GM21825 (cell line): ENCODE measurements around the gene DDC.
"Not testable (repeated sequence)": the region's sequence is repeated elsewhere in the genome, so short reads cannot be mapped to it uniquely, and the experiment has no call there.

Experiments used
- ATAC-seq: cut with Tn5 transposase; IDR thresholded peaks from one replicate; pipeline ENCODE4 v1.9.1; 2021; ENCODE audit warnings: mild to moderate bottlenecking, moderate library complexity; ENCODE audit not compliant: unreplicated experiment

The DDC gene

DNA sequence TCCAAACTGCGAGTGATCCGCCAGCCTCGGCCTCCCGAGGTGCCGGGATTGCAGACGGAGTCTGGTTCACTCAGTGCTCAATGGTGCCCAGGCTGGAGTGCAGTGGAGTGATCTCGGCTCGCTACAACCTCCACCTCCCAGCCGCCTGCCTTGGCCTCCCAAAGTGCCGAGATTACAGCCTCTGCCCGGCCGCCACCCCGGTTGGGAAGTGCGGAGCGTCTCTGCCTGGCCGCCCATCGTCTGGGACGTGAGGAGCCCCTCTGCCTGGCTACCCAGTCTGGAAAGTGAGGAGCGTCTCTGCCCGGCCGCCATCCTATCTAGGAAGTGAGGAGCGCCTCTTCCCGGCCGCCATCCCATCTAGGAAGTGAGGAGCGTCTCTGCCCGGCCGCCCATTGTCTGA, 106.0 kb downstream of the DDC start:
- ATAC-seq: not testable (repeated sequence)

DNA sequence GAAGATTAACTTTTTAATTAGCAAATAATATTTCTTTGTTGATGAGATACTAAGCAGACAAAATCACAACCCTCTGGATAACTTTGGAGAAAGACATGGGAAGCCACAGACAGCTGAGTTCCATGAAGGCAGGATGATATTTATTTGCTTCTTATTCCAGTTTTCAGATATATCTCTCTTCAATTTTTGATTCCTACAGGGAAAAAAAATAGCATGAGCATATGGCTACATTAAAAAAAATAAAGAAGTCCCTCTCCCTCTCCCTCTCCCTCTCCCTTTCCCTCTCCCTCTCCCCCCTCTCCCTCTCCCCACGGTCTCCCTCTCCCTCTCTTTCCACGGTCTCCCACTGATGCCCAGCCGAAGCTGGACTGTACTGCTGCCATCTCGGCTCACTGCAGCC, 106.6 kb downstream of the DDC start:
- ATAC-seq: not testable (repeated sequence)

DNA sequence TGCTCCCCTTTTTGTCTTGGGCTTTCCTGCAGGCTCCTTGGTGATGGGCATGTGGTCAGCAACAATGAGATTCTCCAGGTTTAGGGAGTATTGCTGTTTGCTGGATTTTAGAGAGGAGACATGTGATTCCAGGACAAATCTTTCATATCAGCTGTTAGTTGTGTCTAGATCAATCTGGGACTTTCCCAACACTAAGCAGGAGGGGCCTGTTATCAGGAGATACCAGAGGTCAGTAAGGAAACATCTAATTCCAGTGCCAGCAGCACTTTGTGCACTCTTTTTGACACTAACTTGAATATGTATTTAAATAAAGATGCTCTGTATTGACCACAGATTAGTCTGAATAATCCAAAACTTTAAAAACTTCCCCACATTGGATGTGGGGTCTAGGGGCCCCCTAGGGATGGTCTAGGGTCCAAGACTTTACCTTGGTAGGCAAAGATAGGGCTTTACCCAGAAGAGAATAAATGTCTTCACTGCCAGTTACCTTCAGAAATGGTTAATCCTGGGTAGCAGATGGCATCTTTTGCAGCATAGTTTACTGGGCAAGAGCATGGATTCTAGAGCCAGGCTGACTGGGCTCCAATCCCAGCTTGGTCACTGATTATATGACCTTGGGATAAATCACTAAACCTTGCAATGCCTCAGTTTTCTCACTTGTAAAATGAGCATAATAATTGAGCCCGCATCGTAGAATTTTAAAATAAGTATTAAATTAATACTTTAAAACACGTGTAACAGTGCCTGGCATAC, 108.7 kb downstream of the DDC start:
- ATAC-seq: no peak

DNA sequence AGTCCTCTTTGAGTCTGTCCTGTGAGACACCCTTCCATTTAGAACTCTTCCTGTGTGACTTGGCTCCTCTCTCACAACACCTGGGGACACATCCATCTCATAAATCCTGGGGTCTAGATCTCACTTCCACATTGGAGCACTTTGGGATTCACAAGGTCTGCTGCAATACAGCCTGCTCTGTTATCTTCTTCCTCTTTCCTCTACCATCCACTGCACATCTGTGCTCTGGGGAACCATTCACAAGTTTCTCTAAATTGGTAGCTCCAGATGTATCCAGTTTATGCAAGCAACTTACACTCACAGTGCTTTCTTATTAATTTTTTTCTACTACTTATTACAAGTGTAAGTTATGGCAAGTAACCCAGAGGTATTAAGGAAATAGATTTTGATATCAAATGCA, 109.5 kb downstream of the DDC start:
- ATAC-seq: no peak

DNA sequence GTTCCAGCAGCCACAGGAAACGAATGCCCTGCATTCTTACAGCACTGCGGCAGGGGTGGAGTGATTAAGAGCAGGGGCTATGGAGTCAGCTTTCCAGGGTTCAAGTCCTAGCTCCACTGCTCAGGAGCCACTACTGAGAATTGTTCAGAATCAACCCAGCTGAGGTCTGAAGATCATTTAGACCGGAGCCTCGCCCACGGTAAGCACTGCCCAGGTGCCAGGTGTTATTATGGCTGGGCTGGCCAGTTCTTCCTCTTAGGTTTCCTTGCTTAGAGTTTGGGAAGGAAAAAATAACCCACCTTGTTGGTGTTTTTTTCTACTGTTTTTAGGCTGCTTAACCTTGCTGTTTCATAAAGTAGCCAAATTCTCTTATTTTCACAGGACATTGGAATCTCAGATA, 110.2 kb downstream of the DDC start:
- ATAC-seq: no peak

DNA sequence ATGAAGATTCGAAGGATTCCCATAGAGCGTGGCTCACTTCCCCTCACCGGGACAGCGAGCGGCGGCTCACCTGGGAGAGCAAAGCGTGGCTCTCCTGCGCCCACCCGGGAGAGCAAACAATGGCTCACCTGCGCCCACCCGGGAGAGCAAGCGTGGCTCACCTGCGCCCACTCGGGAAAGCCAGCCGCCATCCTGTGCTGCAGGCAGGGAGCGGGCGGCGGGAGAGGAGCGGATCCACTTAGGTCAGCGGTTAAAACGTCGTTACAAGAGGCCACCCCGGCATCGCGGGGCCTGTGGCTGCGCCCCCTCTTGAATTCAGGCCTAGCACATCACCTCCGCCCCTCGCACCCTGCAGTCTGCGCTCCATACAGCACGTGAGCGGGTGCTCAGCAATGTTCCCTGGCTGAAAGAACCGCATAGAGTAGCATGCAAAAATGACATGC, 114.6 kb downstream of the DDC start:
- peak; percentile 11 for ATAC-seq

DNA sequence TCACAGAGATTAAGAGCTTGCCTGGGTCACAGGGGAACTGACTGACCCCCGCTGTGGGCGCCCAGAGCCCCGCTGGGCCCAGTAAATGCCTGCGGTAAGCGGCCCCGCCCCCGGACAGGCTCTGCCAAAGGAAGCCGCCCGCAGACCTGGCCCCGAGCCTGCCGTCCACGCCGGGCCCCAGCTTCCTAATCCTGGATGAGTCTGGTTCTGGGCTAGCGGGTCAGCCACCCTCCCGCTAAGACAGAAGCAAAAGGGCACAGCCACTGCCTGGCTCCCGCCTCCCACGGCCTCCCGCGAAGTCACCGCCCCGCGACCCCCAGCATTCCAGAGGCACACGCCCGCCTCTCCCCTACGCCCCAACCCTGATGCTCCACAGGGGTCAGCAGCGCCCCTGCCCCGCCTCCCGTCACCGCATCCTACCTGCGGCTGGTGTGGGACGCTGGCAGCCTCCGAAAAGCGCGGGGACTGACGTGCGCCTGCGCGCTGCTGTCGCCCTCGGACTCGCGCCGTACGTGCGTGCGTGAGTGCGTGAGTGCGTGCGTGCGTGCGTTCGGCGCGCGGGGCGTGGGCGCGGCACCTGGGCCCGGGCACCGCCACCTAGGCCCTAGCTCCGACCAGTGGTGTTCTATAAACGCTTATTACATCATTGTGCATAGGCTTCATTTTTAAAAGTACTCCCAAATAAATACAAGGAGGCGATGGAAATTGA, 115.2 kb downstream of the DDC start, which contains the start of gene FIGNL1:
Gene FIGNL1 (minus strand): TSS at position 470 of the 709 bp plus-strand sequence. CDS start 3,063 bp downstream, outside the sequence.
- ATAC-seq: peak; percentile 85

DNA sequence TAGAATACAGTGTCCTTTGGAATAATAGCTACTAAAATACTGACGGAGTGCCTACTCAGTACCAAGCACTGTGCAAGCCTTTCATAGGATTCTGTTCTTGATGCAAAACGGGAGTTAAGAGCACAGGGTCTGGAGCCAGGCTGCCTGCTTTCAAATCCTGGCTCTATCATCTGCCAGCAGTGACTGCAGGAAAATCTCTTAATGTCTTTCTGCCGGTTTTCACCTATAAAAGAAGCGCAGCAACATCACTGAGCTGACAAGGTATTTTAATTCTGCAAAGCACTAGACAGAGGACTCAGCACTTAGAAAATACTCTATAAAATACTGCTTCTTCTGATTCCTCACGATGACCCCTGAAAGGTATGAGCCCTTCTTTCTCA, 115.7 kb downstream of the DDC start:
- no peak for ATAC-seq

DNA sequence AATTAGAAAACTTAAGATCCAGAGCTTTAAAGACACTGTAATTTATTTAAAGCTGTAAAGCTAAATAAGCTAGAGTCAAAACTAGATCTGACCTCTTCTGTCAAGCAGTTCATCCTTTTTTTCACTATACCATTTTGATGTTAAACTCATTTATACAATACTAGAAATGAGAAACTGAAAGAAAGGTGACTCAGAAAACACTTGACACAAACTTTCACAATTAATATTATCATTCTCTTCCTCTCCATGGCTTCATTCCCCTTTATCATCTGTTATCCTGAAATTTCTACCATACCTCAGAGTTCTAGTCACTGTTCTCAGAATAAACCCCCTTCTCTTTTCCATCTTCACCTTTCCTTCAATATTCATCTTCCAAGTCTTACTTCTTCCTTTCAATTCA, 116.4 kb downstream of the DDC start:
- no peak for ATAC-seq

DNA sequence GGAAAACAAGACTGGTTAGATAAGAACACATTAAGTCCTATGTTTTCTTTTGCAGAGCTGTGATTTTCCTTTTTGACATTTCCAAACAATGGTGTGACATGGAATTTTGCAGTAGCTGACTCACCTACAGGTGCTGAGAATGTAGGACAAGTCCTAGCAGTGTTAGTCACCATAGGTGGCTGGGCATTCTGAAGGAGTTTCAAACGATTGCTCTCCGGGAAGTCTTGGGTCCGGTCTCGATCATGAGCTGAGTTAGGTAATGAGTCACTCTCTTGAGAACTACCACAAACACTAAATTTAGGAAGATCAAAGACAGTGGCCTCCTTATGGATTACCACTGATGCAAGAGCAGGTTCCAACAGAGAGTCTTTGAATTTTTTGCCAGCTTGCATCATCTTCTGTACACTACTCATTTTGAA, 118.7 kb downstream of the DDC start:
- peak; percentile 35 for ATAC-seq

DNA sequence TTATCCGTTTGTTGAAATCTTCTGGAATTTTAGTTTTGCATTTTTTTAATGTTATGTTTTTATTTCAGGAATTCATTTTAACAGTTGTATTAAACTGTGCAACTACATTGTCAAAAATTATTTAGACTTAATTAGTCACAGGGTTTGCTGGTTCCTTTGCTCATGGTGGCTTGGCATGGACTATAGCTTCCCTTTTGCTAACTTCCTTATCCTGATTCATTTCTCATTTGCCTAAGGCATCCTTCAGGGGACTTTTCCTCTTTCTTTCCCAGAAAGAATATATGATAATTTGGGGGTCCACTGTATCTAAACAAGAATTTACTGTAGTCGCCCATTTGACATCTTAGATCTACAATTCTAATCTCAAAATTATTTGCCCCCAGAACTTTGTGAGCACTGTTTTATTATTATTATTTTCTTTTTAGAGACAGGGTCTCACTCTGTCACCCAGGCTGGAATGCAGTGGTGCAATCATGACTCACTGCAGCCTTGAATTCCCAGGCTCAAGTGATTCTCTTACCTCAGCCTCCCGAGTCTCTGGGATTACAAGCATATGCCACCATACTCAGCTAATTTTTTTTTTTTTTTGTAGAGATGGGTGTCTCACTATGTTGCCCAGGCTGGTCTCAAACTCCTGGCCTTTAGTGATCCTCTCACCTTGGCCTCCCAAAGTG, 128.9 kb downstream of the DDC start:
- ATAC-seq: no peak

DNA sequence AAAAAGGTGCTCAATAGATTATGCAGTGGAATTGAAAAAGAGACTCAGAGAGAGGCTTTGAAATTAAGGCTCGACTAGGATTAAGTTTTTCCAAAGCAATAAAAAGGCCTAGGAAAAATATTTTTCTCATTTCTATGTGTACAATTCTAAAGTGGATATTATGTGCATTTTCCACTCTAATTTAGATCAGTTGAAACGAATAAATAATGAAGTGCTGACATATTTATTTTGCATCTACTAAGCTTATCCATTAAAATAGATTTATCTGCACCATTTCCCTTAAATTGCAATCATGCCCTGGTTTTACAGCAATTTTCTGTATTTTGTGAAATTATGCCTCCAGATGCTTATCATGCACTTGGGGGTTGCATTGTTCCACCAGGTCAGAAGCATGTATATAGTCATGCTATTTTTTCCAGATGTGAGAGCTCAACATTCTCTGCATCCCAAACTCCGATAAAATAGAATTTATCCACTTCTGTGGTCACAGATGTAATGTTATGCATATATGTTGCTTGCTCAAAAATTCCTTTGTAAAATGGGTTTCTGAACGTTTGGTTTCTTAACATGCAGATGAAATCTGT, 133.4 kb downstream of the DDC start:
- ATAC-seq: no peak

DNA sequence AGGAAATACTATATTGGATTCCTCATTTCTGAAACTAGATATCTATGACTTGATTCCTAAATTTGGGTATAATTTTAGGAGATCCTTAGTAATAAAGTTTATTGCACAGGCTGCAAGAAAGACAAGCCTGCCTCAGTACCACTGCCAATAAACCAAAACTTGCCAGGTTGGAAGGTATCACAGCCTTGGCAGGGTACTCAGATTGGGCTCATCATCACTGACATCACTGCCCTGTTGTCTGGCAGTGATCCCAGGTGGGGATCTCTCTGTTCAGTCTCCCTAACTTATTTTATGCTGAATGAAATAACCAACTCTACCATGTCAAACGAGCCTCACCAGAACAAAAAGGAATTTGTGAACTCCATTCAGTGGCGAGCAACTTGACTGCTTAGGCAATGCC, 133.9 kb downstream of the DDC start:
- ATAC-seq: no peak

DNA sequence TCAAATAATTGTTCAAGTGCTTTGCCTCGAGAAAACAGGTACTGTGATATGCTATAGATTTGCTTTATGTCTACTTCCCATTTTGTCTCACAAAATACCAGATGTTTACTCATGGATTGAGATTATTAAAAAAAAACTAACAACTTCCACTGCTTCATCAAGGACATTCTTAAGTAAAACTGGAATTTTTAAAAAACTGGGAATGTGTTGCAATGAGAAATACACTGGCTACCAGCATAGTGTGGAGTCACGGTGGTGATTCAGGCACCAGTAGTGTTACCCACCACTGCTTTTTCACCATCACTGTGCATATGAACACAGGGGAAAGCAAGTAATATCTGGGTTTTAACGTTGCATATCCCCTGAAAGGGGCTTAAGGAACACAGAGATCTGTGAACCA, 136.3 kb downstream of the DDC start:
- ATAC-seq: no peak

DNA sequence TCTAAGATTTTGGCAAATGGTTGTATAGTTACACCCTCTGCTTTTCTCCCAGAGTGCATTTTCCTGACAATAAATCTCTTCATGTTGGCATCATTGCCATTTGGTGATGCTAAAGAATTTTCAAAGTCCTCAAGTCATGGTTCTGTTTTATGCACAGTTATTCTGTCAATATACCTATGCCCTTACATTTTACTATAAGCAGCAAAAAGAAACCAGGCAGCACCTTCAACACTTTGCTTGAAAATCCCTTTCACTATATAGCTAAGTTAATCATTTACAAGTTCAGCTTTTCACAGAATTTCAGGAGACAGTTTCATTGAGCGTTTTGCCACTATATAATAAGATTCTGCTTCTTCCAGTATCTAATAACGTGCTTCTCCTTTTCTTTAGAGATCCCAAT, 137.7 kb downstream of the DDC start:
- no peak for ATAC-seq

DNA sequence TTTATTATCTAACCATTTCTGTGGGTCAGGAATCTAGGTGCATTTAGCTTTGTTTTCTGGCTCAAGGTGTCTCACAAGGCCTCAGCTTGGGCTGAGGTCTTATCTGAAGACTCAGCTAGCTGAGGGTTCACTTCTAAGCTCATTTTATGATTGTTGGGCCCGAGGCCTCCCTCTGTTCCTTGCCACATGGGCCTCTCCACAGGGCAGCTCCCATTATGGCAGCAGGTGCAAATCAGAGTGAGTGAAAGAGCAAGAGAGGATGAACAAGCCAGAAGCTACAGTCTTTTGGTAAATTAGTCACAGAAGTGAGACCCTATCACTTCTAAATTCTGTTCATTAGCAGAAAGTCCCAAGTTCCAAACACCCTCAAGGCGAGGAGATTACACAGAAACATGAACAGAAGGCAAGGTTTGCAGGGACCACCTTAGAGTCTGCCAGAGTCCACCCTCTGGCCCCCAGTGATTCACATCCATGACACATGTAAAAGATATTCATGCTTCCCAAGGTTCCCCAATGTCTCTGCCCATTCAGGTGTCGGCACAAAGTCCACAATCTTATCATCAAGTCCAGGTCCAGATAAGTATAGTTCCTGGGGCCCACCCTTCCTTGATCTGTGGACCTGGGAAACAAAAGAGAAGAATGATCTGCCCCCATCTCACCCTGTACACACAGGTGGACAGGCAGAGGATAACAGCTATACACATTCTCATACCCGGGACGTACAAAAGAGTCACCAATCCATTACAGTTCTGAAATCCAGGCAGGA, 138.7 kb downstream of the DDC start:
- ATAC-seq: no peak

DNA sequence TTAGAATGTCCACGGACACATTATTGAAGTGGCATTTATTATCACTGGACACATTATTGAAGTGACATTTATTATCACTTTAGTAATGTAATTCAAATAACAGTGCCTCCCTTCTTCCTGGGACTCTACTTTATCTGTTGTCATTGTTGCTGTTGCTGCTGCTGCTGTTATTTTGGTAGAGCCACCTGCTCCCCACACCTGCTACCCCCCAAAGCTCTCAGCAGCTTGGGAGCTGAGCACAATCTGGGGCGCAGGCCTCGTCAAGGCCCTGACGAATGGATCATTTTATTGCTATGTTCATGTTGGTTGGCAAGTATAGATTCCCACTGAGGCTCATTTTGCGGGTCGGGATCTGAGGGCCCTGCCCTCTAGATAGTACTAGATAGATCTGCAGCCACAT, 139.9 kb downstream of the DDC start:
- ATAC-seq: no peak

DNA sequence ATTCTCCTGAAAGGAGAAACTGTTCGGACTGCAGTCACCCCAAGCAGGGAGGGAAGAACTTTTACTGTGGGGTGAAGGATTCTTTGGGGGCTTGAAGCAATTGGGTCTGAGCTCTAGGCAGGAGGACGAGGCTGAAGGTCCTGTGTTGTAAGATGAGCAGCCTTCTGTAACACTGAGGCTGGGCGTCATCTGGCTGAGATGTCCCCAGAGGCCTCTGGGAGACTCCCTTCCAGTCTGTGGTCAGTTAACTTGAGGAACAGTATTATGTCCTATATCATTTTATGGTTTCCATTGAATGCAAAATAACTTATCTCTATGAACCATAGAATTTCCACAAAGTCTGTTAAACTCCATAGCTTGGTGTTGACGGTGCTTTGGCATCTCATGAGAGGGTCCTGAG, 141.3 kb downstream of the DDC start:
- no peak for ATAC-seq

DNA sequence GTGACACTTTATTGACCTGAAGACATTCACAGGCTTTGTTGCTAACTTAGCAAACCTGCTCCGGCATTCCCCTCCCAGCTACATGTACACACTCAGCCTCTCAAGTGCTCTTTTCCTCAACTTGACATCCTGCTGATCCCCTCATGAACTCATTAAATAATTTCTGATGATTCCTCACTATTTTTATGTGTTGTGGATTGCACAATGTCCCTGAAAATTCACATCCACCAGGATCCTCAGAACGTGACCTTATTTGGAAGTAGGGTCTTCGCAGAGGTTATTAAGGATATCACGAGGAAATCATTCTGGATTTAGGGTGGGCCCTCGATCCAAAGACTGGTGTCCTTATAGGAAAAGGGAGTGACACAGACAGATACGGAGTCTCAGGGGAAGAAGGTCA, 142.3 kb downstream of the DDC start:
- ATAC-seq: no peak

DNA sequence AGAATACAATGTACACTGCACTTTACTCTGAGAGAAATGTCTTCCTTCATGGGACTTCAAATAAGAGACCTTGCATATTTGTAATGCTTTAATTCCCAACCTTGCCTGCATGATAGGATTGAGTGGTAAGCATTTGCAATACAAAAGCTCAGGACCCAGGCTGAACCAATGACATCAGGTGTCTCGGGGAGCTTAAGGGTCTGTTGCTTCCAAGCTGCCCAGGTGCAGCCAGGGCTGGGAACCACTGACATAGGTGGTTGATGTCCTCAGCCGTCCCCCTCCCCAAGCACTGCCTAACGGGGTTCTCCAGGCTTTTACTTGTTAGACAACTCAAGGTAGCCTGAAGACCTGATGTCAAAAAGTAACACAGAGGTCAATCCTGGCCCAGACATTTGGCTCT, 144.2 kb downstream of the DDC start:
- no peak for ATAC-seq
